GM21576 (cell line): ENCODE measurements around the gene ZNF554.
"Not testable (repeated sequence)": the region's sequence is repeated elsewhere in the genome, so short reads cannot be mapped to it uniquely, and the experiment has no call there.

Source experiments
- ATAC-seq: cut with Tn5 transposase; IDR thresholded peaks from one replicate; pipeline ENCODE4 v1.9.1; 2021; ENCODE audit warnings: mild to moderate bottlenecking, moderate library complexity; ENCODE audit not compliant: unreplicated experiment

ZNF554 gene

GRCh38 chr19:2806736-2807378 lies 12.8 kb upstream of the ZNF554 start:
- ATAC-seq: no peak

- no peak for ATAC-seq
Measured at GRCh38 chr19:2807379-2808128, 12.1 kb upstream of the ZNF554 start.

GRCh38 chr19:2808129-2808941 lies 11.3 kb upstream of the ZNF554 start:
- ATAC-seq: no peak

DNA sequence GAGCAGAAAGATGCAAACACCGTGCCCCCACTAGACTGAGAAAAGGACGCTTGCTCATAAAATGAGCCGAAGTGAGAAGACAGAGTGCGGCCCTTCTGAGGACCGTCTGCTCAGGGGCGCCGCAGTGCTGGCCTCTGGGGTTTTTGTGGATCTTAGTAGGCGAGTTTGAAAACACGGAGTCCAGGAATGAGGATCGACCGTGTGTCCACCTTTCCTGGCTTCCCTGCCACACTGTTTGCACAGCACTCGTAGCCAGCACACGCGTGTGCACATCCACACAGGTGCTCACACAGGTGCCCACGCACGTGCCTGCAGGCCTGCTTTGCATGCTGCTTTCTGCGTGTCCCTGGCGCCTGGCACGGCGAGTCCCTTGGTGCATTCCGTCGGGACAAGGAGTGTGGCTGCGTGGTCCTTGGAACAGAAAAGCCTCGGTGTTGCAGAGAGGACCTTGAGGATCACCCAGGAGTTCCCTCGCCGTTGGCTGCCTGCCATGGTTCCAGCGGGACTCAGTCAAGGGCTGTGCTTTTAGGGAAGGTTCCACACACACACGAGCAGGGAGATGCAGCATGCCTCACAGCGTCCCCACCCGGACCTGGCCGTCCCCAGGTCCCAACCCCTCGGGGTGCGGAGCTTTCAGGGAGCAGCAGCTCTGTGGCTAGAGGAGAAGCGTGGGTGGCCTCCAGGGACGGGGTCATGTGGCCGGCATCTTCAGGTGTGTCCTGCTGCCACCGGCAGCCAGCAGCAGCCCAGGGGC lies 10.1 kb upstream of the ZNF554 start:
- no peak for ATAC-seq

DNA sequence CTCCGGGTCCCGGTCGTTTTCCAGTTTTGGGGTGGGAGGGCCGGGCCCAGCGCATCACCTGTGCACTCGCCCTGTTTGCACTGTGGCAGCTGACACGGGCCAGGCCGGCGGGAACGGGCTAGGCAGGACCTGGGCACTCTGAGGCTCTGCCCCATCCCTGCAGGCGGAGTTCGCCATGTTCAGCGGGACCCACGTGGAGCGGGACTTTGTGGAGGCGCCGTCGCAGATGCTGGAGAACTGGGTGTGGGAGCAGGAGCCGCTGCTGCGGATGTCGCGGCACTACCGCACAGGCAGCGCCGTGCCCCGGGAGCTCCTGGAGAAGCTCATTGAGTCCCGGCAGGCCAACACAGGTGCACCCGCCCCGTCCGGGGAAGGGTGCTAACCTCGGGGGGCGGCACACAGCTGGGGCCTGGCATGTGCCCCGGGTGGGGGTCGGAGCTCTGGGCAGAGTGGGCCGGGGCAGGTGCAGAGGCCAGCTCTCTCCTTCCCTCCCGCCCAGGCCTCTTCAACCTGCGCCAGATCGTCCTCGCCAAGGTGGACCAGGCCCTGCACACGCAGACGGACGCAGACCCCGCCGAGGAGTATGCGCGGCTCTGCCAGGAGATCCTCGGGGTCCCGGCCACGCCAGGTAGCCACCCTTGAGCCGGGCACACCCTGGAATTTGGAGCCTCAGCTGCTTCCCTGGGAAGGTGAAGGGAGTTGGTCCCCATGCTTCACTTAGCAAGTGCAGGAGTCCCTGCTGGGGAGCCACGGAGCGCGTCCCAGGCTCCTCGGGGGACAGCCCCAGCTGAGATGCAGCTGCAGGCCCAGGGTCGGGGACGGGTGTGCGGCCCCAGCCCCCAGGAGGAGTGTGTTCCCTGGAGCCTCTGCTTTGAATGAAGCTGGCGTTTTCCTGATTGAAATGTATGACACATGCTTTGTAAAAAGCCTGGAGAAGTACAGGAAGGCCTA lies 9.3 kb upstream of the ZNF554 start:
- ATAC-seq: no peak

- no peak for ATAC-seq
Measured at GRCh38 chr19:2811221-2811722, 8.4 kb upstream of the ZNF554 start.

DNA sequence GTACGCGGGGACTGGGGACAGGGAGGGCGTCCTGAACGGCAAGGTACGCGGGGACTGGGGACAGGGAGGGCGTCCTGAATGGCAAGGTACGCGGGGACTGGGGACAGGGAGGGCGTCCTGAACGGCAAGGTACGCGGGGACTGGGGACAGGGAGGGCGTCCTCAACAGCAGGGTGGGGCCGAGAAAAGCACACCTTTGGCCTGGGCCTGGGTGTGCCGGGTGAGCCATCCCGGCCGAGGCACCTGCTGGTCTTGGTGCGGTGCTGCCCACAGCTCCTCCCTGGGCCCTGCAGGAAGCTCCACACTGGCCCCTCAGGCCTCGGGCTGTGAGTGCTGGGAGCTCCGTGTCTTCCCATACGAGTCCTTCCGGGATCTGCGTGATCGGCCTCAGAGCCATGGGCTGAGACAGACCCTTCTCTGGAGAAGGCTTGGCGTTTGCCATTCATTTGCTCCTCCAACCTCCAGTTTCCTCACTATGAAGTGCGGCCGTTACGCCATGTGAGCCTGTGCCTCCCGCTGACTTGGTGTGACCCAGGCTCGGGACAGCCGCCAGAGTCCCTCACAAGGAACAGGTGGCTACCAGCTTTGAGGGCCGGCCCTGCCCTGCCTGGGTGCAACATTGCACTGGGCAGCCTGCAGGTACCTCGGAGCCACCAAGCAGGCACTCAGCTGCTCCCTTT lies 7.8 kb upstream of the ZNF554 start:
- ATAC-seq: no peak

- no peak for ATAC-seq
Measured at GRCh38 chr19:2812414-2813234, 7.0 kb upstream of the ZNF554 start.

GRCh38 chr19:2813235-2814160 lies 6.2 kb upstream of the ZNF554 start:
- ATAC-seq: no peak

GRCh38 chr19:2814426-2814825 lies 5.2 kb upstream of the ZNF554 start:
- no peak for ATAC-seq

GRCh38 chr19:2815191-2815614 lies 4.5 kb upstream of the ZNF554 start:
- no peak for ATAC-seq

GRCh38 chr19:2815923-2816322 lies 3.7 kb upstream of the ZNF554 start:
- ATAC-seq: no peak

GRCh38 chr19:2816641-2817040 lies 3.0 kb upstream of the ZNF554 start:
- ATAC-seq: no peak

GRCh38 chr19:2817237-2817829 lies 2.3 kb upstream of the ZNF554 start:
- not testable (repeated sequence) for ATAC-seq

GRCh38 chr19:2820112-2820702 lies 539 bp downstream of the ZNF554 start:
- peak; percentile 9 for ATAC-seq

- ATAC-seq: no peak
Measured at GRCh38 chr19:2822846-2823245, 3.2 kb downstream of the ZNF554 start.
